Ramos (cell line): ENCODE measurements around the gene RUFY2.

Source experiments
- in situ Hi-C: fragments of 300-500 bp; cut with MboI; formaldehyde crosslinking; loops from one replicate; pipeline ENCODE4 v1.14.3; 2022; ENCODE audit warnings: low sequenced_read_pairs; ENCODE audit not compliant: unreplicated experiment

Gene RUFY2

DNA sequence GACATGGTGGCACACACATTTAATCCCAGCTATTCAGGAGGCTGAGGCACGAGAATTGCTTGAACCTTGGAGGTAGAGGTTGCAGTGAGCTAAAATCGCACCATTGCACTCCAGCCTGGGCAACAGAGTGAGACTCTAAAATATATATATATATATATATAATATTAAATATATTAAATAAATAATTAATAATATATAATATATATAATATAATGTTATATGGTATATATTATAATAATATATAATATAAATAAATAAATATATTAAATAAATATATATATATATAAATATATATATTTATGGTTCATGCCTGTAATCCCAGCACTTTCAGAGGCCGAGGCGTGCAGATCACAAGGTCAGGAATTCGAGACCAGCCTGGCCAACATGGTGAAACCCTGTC lies 40.5 kb downstream of the RUFY2 start:
- in situ Hi-C loops, result no loop called here

DNA sequence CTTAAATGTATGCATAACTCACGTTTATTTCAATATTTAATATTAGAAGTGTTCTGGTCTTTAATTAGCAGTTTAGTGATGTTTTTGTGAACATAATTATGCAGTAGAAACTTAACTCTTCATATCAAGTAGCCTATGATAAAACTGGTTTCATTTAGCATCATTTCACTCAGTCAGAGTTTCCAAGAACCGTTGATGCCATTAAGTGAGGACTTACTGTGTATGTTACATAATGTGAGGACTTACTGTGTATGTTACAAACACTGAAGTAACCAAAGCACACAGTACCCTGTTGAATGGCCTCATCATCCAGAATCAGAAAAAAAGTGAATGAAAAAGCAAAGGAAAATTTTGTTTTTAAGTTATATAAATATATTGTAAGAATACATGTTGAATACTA lies 41.5 kb downstream of the RUFY2 start:
- in situ Hi-C loops, result no loop called here

DNA sequence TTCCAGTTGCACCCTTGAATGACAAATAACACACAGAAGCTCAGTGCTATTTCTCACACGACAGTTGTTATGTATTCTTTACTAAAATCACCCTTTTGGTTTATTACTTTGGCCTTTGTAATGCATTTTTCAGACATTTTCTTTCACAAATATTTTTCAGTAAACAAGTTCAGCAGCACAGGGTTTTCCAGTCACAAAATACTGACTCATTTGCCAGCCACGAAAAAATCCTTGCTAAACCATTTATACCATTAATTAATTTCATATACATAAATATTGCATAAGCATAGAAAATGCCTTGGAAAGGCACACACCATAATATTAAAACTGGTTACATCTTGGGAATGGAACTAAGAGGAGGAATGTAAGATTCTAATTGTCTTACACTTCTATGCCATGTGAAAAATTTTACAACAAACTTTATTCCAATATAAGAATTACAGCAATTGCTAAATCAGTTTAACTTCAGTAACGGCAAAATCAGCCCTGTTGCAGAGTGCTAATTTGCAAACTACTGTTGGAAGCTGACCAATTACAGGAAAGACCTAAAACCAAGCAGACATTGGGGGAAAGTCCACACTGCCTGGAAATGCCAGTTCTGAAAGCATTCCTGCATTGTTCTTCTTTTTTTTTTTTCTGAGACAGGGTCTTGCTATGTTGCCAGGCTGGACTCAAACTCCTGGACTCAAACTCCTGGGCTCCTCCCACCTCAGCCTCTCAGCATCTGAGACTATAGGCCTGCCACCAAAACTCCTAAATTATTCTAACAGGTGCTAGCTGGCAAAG lies 42.8 kb downstream of the RUFY2 start:
- in situ Hi-C loops, result no loop called here

DNA sequence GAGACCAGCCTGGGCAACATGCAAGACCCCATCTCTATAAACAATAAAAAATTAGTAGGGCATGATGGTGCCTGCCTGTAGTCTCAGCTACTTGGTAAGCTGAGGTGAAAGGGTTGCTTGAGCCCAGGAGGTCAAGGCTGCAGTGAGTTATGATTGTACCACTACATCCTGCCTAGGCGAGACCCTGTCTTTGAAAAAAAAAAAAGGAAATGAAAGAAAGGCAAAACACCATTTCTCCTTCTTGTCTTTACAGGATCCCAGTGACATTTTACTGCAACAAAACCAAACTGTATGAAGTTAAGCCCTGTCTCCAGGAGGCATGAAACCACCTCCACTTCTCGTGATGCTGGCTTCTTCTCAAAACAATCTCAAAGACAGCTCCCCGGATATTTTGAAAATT lies 44.5 kb downstream of the RUFY2 start:
- in situ Hi-C loops, result no loop called here

DNA sequence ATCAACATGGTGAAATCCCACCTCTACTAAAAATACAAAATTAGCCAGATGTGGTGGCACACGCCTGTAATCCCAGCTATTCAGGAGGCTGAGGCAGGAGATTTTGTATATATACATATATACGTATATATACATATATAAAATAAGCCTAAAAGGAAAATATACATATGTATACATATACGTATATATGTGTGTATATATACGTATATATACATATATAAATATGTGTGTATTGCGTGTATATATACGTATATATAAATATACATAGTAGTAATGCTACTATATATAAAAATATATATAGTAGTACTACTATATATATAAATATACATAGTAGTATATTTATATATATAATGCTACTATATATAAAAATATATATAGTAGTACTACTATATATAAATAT lies 47.9 kb downstream of the RUFY2 start:
- in situ Hi-C loops, result no loop called here

DNA sequence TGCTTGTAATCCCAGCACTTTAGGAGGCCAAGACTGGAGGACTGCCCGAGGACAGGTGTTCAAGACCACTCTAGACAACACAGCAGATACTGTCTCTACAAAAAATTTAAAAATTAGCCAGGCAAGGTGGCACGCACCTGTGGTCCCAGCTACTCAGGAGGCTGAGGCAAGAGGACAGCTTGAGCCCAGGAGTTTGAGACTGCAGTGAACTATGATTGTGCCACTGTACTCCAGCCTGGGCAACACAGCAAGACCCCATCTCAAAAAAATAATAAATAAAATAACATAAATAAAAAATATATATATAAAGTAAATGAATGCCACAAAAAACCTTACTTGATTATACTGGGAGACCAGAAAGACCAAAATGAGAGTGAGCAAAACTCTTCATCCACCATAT lies 53.5 kb downstream of the RUFY2 start:
- in situ Hi-C loops, result no loop called here

DNA sequence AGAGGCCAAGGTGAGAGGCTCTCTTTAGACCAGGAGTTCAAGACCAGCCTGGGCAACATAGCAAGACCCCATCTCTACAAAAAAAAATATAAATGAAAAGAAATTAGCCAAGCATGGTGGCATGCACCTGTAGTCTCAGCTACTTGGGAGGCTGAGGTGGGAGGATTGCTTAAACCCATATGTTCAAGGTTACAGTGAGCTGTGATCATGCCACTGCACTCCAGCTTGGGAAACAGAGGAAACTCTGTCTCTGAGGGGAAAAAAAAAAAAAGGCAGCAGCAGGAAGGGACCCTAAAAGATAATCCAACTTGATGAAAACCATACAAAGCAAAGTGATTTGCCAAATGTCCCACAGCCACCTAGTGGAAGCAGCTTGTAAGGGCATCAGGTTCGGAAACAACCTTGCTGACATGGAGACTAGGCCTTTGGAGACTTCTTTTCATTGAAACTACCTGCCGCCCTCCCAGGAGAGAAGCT lies 58.8 kb downstream of the RUFY2 start:
- in situ Hi-C loops, result no loop called here

DNA sequence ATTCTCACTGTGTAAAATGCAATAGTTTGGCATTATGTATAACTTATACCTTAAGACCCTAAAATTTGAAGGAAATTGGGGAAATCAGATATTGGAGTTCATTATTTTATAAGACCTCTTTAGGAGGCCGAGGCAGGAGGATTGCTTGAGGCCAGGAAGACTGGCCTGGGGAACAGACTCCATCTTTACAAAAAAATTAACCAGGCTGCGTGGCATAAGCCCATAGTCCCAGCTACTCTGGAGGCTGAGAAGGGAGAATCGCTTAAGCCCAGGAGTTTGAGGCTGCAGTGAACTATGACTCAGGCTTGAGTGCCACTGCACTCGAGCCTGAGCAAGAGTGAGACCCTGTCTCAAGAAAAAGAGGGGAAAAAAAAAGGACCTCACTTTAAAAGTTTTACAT lies 60.3 kb downstream of the RUFY2 start:
- in situ Hi-C loops, result no loop called here

DNA sequence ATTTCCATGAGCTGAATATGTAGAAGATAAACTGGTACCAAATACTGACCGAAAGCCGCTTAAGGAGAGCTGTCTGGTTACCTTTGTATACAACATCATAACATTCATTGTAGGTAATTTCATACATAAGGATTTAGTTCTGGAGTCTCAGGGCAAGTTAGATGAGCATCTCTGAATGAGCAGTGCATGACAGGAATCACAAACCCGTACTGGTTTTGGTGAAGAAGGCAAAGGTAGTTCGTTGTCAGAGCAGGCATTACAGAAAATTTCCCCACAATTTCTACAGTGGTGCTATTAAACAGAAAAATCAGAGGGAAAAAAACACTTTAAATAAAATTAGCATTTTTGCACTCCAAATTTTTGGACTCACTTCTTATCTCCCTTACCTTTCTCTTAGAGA lies 61.5 kb downstream of the RUFY2 start:
- in situ Hi-C loops, result no loop called here

DNA sequence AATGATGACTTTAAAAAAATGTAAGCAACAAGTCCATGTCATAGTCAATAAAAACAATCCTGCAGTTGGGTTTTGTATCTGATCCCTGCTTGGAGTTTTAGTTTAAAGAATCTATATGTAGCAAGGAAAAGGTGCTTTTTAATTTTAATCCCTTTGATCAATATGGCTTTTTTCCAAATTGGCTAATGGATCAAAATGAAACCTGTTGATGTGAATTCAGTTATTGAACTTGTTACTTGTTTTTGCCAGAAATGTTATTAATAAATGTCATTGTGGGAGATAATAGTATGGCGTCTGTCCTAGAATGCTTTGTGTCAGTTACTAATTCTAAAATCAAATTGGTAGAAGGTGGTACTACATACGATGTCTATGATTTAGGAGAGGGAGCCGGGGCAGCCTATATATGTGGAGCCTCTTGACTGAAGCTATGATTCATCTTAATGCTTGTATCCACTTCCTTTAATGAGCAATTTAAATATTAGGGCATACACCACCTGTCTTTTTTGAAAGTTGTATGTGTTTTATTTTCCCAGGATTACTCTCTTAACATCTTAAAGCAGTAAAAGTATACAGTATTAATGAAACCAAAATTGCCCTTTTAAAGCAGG lies 64.1 kb downstream of the RUFY2 start:
- in situ Hi-C loops, result no loop called here

DNA sequence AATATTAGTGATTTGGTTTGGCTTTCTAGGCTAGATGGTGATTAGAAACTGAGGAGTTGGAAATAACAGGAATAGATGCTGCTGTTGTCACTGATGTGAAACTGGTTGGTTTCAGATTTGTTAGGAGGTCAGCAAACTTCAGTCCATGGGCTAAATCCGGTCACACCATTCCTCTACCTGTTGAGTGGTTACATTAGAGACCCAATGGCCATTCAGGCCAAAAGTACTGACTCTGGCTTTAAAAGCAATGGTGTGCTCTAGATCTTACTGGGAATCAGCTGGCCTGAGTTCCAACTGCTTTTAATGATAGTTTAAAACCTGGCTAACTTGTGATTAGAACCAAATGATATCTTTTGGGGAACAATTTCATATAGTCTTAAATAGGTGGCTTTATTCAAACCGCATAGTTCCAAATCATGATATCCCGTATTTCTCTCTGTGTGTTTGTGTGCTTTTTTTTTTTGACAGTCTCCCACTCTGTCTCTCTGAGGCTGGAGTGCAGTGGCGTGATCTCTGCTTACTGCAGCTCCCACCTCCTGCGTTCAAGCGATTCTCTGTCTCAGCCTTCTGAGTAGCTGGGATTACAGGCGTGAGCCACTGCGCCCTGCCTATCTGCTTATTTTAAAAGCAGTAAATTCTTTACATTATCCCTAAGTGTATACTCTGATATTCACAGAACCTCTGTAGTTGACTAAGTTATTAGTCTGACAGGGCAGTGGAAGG lies 66.6 kb downstream of the RUFY2 start:
- in situ Hi-C loops, result no loop called here

DNA sequence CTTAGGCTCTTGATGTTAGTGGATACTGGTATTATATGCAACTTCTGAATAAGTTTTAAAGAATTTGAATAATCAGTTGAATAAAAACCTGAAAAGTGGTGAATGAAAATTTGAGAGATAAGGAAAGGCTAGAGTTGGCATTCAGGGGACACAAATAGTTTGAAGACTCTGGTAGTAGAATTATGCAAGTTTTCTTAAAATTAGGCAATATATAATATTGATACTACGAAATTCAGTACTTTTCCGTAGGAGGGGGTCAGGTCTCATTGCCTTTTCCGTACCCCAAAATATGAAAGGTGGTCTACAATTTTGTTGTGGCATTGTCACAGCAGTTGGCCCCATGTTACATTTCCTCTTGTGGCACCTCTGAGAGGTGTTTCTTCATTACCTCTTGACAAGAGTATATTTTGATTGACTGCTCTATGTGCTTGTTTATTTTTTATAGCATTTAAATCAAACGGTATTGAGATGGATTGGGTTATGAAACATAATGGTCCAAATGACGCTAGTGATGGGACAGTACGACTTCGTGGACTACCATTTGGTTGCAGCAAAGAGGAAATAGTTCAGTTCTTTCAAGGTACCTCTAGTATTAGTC lies 70.2 kb downstream of the RUFY2 start:
- in situ Hi-C loops, result no loop called here

DNA sequence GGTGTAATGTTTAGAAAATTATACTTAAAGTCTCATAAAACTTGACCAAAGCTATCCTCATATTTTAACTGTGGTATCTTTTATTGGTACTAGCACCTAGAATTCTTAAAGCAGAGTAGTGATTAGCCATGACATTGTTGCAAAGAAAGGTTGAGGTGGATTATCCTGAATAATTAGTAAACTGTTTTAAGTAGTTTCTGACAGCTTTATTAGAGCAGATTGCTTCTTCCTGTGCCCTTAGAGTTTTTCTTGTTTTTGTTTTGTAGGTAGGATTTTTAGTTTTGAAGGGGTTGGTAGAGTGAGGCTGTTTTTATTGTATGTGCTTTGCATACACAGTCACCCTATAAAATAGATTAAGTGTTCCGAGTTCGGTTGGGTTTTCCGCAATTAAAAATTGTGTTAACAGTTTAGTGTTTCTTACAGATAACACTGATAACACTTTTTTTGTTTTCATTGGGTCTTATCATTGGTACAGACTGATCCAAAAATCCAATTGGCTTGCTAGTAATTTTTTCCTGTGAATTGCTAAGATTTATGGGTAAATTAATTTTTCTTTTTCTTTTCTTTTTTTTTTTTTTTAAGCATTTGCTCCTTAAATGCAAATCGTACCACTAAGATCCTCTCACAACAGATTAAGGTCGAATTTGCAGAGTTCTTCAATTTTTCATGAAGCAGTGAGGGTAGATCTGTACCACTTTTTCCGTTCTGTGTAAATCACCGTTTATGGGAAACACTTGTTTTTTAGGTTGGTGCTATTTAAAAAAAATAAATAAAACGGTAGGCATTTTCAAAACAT lies 72.2 kb downstream of the RUFY2 start:
- in situ Hi-C loops, result no loop called here

DNA sequence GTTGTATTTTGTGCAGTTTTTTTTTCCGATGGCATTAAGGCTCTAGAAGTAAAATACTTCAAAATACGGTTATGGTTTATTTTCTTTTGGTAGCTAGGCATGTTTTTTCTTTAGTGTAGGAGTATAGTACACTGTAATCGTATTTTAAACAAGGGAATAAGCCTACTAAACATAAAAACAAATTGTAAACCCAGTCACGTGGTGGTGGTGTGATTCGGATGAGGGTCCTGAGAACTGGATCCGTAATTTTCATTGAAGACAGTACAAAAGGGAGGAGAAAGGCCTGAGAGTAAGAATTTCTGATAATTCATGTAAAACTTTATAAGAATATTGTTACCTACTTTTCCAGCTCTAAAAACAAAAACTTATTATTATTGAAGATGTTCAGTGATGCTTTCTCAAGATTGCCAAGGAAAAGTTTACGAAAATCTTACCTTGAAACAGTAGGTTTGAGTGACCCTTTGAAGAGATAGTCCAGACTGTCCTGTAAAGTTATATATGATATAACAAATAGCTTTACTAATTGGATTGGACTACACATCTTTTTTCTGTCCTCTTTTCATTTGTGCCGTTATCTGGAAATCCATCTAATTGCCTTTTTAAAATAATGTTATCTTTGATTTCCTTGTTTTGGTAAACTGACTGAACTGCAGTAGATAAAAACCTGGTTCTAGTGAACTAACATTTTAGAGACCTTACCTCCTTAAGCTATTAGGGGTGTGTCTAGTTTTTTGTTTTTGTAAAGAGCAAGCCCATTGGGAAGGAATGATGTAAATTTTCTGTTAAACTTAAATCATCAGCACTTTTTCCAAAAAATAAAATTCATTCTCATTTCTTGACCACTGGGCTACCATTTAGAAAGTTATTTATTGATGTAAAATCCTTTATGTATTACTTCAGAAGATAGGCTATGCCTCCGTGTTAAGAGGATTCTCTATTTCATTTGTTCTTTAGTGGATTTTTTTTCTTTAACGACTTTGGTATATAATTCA lies 73.3 kb downstream of the RUFY2 start:
- in situ Hi-C loops, result no loop called here

DNA sequence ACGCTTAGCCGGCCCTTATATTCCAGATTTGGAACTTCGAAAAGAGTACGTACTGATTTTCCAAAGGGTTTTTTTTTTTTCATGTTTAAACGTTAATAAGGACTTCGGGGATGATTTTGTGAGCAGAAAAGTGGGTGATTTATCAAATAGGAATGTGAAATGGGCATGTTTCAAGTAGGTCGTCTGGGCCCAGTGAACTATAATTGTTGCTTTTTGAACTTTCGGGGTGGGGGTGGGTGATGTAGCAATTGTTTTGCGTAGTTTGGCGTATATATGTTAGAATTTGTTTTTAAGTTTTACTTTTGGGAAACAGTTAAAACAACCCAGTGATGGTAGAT lies 74.0 kb downstream of the RUFY2 start:
- in situ Hi-C loops, result no loop called here

DNA sequence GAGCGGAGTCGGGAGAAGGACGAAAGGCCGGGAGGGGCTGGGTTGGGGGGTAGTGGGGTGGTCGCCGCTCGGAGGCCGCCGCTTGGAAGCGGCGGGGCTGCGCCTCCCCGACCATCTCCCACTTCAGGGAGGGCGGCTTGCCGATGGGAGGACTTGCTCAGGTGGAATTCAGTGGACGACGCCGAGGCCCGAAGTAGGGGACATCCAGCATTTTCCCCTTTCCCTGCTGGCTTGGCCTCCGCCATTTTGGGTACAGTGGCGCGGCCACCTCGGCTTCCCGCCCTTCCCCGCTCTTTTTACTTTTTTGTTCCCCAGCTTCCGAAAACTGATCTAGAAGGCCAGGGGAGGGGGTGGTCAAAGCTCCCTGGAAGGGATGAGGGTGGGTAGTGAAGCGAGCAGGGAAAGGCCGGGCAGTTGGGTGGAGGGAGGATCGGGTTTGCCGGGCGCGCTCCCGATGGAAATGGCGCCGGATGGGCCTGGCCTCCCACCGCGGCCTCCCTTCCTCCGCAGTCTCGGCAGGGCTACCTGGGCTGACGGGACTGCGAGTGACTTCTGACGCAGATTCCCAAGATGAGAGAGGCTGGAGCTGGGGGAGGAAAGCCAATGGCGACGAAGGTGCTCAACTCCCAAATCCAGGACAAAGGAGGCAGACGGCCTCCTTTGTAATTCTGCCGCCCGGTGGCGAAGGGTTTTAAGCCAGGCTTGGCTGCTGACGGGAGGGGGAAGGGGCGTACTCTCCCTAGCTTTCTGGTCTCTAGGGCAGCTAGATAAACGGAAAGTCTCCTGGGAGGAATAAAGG lies 74.6 kb downstream of the RUFY2 start, which contains the start of gene PBLD:
TSS of gene PBLD (minus strand) at position 670 of the 799 bp plus-strand sequence. CDS start 26,084 bp downstream, outside the sequence.
- in situ Hi-C loops, result no loop called here

DNA sequence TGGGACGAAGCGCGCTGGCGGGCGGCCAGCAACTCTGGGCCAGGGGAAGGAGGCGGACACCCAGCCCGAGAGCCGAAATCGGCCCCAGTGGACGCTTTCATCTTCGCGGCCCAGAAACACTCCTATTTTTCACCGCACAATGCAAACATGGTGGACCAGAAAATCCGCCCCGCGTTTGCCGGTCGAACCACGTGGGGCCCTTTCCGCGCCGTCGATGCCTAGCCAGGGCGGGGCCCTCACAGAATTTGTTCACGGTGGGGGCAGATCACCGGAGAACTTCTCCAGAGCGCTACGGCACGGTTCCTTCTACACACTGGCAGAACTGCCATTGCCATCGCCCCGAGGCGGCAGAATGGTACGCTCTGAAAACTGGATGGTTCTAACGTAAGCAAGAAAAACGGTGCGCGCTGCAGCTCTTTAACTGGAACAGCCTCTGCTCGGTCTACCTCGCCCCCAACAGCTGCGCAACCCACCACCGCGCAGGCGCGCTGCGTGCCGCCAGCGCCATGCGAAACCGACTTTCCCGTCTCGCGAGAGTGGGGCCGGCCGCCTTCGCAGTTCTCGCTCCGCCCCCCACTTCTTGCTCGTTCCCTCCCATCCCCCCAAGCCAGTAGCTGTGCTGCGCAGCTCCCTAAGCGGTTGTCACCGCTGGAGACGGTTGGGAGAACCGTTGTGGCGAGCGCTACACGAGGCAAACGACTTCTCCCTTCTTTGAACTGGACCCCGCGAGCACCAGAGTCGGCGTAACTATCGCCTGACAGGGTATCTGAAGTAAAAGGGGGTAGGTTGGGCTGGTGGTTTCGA lies 75.4 kb downstream of the RUFY2 start, which contains the start of gene HNRNPH3:
TSS of gene HNRNPH3 (plus strand) at position 610 of the 804 bp plus-strand sequence. CDS start 5,158 bp downstream, outside the sequence.
- in situ Hi-C loops, result no loop called here
